DOHH2 (cell line): Measurements from ENCODE around the gene FTSJ1.

ENCODE experiments used
- EZH2phosphoT487 ChIP-seq: fragments of 200-600 bp; sonication (generic); IDR thresholded peaks from 2 replicates; pipeline ENCODE4 v1.6.1; 2017; ENCODE audit warnings: borderline replicate concordance, mild to moderate bottlenecking, antibody characterized with exemption, low read length, moderate library complexity, mixed read lengths
- TF ChIP-seq, protein P1 (sequence below): fragments of 200-600 bp; sonication (generic); IDR thresholded peaks from one replicate; pipeline ENCODE4 v1.5.1; 2014; ENCODE audit warnings: antibody characterized with exemption, mild to moderate bottlenecking, low read depth, low read length; ENCODE audit not compliant: poor library complexity, severe bottlenecking

GRCh38 chrX:48466696-48467095 is 9.3 kb upstream of the FTSJ1 start:
- TF ChIP-seq, protein P1, sequence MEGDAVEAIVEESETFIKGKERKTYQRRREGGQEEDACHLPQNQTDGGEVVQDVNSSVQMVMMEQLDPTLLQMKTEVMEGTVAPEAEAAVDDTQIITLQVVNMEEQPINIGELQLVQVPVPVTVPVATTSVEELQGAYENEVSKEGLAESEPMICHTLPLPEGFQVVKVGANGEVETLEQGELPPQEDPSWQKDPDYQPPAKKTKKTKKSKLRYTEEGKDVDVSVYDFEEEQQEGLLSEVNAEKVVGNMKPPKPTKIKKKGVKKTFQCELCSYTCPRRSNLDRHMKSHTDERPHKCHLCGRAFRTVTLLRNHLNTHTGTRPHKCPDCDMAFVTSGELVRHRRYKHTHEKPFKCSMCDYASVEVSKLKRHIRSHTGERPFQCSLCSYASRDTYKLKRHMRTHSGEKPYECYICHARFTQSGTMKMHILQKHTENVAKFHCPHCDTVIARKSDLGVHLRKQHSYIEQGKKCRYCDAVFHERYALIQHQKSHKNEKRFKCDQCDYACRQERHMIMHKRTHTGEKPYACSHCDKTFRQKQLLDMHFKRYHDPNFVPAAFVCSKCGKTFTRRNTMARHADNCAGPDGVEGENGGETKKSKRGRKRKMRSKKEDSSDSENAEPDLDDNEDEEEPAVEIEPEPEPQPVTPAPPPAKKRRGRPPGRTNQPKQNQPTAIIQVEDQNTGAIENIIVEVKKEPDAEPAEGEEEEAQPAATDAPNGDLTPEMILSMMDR, result peak; percentile 40
- no peak for TF ChIP-seq EZH2phosphoT487
